ENCODE measurements around the gene WDR83.

GRCh38 chr19:12665671-12666264 is 839 bp upstream of the WDR83 start:
- TF ChIP-seq CTCF (IDR thresholded peaks at IDR 0.05) (no peak), POLR2AphosphoS5 (IDR thresholded peaks at IDR 0.05) (no peak), EP300 (IDR thresholded peaks at IDR 0.05) (no peak), POLR2A (IDR thresholded peaks at IDR 0.05; ENCODE audit: low read depth) (no peak)
